Natural killer cell treated with Interleukin-12 subunit alpha and Interleukin-12 subunit beta and Interleukin-15 and Interleukin-18, amount 100 ng/mL, for 72 hours (primary cell): Measurements from ENCODE around the gene BACH2. TPM values are rescaled to one million over a fixed set of nuclear protein-coding genes. Genes with fewer than 3 reads are reported as not detected.
"Not testable (repeated sequence)": the region's sequence is repeated elsewhere in the genome, so short reads cannot be mapped to it uniquely, and the experiment has no call there.

Experiments
- ATAC-seq, 2 donors: fragments of 150-1000 bp; cut with Tn5 transposase in 1 of 2; sonication (Bioruptor Pico), chemical (Tn5 transposase) in 1 of 2; 2 replicates each; pipeline ENCODE4 v1.10.0; 2021
- DNase-seq: peaks from one replicate; pipeline ENCODE4 v3.0.0; 2022; ENCODE audit warnings: low spot score
- H3K27ac Mint-ChIP-seq, 2 donors: 1 replicate in 1 of 2; 2 replicates in 1 of 2; pipeline ENCODE4 v1.8.0; 2022; ENCODE audit warnings: mixed read lengths in 2 of 2, mild to moderate bottlenecking in 1 of 2, moderate library complexity in 1 of 2
- H3K27me3 Mint-ChIP-seq, 2 donors: 1 replicate in 1 of 2; 2 replicates in 1 of 2; pipeline ENCODE4 v1.8.0; 2022; ENCODE audit warnings: mixed read lengths in 2 of 2
- H3K36me3 Mint-ChIP-seq: one replicate; pipeline ENCODE4 v1.8.0; 2022; ENCODE audit warnings: mixed read lengths
- H3K4me1 Mint-ChIP-seq, 2 donors: 1 replicate in 1 of 2; 2 replicates in 1 of 2; pipeline ENCODE4 v1.8.0; 2022; ENCODE audit warnings: low read depth in 2 of 2, mixed read lengths in 2 of 2, mild to moderate bottlenecking in 1 of 2
- H3K4me3 Mint-ChIP-seq: one replicate; pipeline ENCODE4 v1.8.0; 2022; ENCODE audit warnings: mixed read lengths
- H3K9me3 Mint-ChIP-seq: 2 replicates; pipeline ENCODE4 v1.8.0; 2022; ENCODE audit warnings: mixed read lengths
- total RNA-seq, 2 donors: library from RNA; stranded (reverse); gene quantifications; one replicate each; pipeline ENCODE4 v1.2.3, GENCODE V29; 2022

Gene BACH2
- total RNA-seq, 2 donors from 2014 or later = 3.1 to 5.8 TPM

DNA sequence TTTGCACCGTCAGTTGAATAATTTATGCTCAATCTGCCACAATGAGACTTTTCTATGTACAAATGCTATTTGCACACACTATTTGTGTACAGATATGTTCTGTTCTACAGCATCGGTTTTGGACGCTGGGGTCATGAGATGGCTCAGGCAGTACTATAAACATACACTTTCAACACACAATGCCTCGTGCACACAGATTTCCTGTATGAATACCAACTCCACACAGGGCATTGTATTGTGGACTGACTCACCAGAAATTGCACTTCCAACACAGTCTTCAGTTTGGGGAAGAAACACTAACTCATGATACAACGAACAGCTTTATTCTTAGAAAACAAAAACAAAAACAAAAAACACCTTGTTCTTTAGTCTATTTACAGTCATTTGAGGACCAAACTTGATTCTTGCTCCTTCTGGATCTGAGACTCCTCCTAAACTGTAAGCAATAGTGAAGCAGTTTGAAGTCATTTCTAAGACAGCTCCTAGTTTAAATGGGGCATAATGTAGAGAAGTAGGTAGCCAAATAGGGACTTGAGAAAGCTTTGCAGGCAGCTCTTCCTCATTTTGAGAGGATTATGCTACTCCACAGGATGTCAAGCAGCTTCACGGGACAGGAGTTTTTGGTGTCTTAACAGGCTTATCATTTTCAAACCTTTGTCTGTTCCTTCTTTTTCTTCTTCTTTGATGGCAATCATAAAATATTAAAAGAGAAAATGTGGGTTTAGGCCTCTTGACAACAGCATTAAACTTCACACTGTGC is 368.7 kb downstream of the BACH2 start:
- no peaks in the 10 kb centered on the region for H3K9me3 Mint-ChIP-seq
- no peaks in the 10 kb centered on the region for H3K27me3 Mint-ChIP-seq
- H3K36me3 Mint-ChIP-seq = no peaks in the 10 kb centered on the region
- ATAC-seq = no peak
- peaks cover 9 to 21% of the 10 kb centered on the region in 2 donors for H3K4me1 Mint-ChIP-seq
- no peak overlapping the region for H3K27ac Mint-ChIP-seq
- H3K4me3 Mint-ChIP-seq = no peak overlapping the region
- DNase-seq = no peak

DNA sequence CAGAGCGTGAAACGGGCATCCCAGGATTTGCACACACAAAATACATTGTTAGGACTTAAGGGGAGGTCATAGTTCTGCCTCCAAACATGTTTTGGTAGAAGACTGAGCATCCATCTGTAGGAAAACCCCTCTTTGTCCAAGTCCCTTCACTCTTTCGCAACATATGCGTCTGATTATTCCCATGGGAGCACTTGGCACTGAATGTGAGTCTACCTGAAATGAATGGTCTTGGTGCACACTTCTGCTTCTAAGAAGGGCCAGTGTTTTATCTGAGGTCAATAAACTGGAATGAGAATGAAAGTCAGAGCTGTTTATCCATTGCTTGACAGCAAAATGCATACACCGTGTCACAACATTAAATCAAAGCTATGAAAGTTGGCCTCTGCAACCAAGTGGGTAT is 369.4 kb downstream of the BACH2 start:
- no peak for ATAC-seq
- H3K27me3 Mint-ChIP-seq = no peaks in the 10 kb centered on the region

DNA sequence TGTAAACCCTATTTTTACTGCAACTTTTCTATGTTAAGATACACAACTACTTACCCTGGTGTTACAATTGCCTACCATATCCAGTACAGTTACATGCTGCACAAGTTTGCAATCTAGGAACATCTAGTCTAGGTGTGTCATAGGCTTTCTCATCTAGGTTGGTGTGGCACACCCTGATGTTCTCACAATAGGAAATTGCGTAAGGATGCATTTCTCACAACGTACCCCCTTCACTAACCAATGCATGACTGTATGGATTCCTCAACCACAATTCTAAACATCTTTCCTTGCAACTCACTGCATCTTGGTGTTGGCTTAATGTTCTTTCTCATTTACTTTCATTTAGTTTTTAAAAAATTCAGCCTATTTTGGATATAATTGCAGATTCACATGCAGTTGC is 370.8 kb downstream of the BACH2 start:
- peak; percentile 46 to 68 for ATAC-seq
- H3K9me3 Mint-ChIP-seq = no peaks in the 10 kb centered on the region
- no peaks in the 10 kb centered on the region for H3K27me3 Mint-ChIP-seq
- peaks cover 9 to 21% of the 10 kb centered on the region in 2 donors for H3K4me1 Mint-ChIP-seq
- no peak for DNase-seq
- H3K4me3 Mint-ChIP-seq = no peak overlapping the region
- H3K27ac Mint-ChIP-seq = no peak overlapping the region
- H3K36me3 Mint-ChIP-seq = no peaks in the 10 kb centered on the region

More for the DNA sequence above, 369.4 kb downstream of the BACH2 start:
- Mint-ChIP-seq H3K4me3 (no peak overlapping the region), H3K4me1 (peaks cover 9 to 21% of the 10 kb centered on the region in 2 donors), H3K9me3 (no peaks in the 10 kb centered on the region), H3K27ac (no peak overlapping the region), H3K36me3 (no peaks in the 10 kb centered on the region)
- no peak for DNase-seq

DNA sequence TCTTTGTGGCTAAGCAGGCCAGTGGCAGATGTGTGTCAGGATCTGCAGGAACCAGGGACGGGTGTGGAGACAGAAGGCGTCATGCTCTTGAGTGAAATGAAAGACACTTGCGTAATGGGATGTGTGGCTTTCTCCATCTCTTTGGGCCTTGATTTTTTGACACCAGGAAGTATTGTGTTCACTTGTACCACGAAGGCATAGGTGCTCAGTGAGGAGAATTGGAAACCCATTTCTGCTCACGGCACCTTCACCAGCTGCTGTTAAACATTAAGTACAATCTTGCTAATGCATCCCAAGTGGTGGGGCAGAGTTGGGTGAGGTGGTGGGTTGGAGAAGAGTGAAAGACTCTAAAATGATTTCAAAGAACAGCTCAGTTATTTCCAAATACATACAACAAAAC is 372.4 kb downstream of the BACH2 start:
- H3K9me3 Mint-ChIP-seq = no peaks in the 10 kb centered on the region
- ATAC-seq (no peak), DNase-seq (no peak)
- H3K36me3 Mint-ChIP-seq = no peaks in the 10 kb centered on the region
- H3K4me3 Mint-ChIP-seq = no peak overlapping the region
- no peaks in the 10 kb centered on the region for H3K27me3 Mint-ChIP-seq
- no peak overlapping the region for H3K27ac Mint-ChIP-seq
- peaks cover 9 to 14% of the 10 kb centered on the region in 2 donors for H3K4me1 Mint-ChIP-seq

DNA sequence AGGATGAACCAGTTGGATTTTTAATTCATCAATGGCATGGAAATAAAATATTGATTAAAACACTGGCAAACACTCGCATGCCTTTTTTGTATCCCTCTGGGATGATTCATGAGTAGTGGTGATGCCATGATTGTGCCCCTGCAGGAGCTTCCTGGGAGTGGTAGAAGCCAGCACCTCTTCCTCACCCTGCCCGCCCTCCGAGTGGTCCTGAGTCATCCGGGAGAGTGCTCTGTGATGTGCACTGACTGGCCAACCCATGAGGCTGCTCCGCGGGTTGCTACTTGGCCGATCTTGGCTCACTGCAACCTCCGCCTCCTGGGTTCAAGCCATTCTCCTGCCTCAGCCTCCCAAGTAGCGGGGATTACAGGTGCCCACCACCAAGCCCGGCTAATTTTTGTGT is 375.0 kb downstream of the BACH2 start:
- Mint-ChIP-seq H3K4me1 (peaks cover 6 to 13% of the 10 kb centered on the region in 2 donors), H3K9me3 (peaks cover 4% of the 10 kb centered on the region), H3K36me3 (peaks cover 4% of the 10 kb centered on the region), H3K27me3 (no peaks in the 10 kb centered on the region), H3K27ac (no peak overlapping the region), H3K4me3 (no peak overlapping the region)
- DNase-seq = no peak
- ATAC-seq = no peak

DNA sequence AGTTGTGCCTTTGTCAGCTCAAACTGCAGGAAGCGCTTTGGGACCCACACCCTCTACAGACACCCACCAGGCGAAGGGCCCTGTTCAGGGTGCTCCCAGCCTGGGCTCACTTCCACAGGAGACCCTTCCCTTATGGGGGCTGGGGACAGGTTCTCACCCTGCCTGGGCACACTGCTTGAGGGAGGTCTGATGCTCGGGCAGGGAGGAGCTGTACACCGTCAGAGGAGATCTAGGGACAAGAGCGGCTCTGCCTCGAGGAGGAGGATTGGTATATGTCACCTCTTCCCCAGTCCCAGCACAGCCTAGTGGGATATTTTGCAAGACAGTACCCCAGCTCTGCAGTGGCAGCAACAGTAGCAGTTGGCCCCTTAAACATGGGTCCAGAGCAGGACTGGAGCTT is 375.4 kb downstream of the BACH2 start:
- peaks cover 9% of the 10 kb centered on the region for H3K36me3 Mint-ChIP-seq
- peaks cover 8% of the 10 kb centered on the region for H3K9me3 Mint-ChIP-seq
- no peak overlapping the region for H3K27ac Mint-ChIP-seq
- H3K27me3 Mint-ChIP-seq = no peaks in the 10 kb centered on the region
- ATAC-seq (no peak), DNase-seq (no peak)
- no peak overlapping the region for H3K4me3 Mint-ChIP-seq
- peaks cover 4 to 13% of the 10 kb centered on the region in 2 donors for H3K4me1 Mint-ChIP-seq

DNA sequence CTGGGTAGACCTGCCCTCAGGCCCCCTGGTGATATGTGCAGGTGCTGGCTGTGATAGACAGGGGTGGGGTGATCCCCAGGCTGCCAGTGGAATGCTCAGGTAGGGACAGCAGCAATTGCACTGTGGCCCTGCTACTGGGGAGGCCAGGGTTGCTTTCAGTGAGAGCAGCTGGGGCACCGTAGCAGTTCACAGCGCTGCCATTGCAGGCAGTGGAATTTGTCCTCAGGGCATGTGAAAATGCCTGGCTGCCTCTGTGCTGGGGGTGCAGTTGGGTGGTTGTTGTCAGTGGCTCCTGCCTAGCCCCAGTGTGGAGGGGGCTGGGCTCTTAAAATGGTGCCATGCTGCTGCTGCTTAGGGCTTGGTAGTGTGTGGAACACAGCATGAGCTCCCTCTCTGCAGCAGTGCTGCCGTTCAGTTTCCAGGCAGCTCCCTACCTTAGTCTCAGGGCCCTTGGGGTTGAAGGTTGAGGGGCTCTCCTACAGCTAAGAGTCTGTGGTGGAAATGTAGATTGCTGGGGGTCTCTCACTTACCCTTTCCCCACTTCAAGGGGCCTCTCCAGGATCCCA is 378.8 kb downstream of the BACH2 start:
- H3K27me3 Mint-ChIP-seq = peaks cover 0 to 2% of the 10 kb centered on the region in 2 donors
- H3K27ac Mint-ChIP-seq = no peak overlapping the region
- DNase-seq = no peak
- no peaks in the 10 kb centered on the region for H3K4me1 Mint-ChIP-seq
- no peak overlapping the region for H3K4me3 Mint-ChIP-seq
- peaks cover 13% of the 10 kb centered on the region for H3K9me3 Mint-ChIP-seq
- peak in 1 of 2 donors; percentile 6 for ATAC-seq
- H3K36me3 Mint-ChIP-seq = peaks cover 12% of the 10 kb centered on the region

DNA sequence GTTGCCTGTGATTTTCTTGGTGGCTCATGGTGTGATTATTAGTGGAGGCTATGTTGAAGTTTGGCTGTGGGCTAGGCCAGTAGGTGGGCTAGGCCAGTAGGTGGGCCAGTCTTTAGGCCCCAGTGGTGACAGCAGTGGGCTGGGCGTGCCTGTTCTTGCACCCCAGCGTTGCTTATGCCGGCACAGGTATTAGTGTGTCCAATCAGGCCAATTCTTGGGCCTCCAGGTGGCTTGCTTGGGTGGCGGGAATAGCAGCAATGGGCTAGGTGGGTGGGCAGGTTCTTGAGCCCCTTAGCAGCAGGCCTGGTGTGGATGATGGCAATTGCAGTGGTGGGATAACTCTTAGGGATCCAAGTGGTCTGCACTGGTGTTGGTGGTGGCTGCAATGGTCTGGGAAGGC is 379.4 kb downstream of the BACH2 start:
- Mint-ChIP-seq H3K36me3 (peaks cover 12% of the 10 kb centered on the region), H3K4me3 (no peak overlapping the region), H3K27ac (no peak overlapping the region), H3K27me3 (peaks cover 0 to 2% of the 10 kb centered on the region in 2 donors), H3K4me1 (no peaks in the 10 kb centered on the region), H3K9me3 (peaks cover 13% of the 10 kb centered on the region)
- ATAC-seq = peak in 1 of 2 donors; percentile 27
- no peak for DNase-seq

DNA sequence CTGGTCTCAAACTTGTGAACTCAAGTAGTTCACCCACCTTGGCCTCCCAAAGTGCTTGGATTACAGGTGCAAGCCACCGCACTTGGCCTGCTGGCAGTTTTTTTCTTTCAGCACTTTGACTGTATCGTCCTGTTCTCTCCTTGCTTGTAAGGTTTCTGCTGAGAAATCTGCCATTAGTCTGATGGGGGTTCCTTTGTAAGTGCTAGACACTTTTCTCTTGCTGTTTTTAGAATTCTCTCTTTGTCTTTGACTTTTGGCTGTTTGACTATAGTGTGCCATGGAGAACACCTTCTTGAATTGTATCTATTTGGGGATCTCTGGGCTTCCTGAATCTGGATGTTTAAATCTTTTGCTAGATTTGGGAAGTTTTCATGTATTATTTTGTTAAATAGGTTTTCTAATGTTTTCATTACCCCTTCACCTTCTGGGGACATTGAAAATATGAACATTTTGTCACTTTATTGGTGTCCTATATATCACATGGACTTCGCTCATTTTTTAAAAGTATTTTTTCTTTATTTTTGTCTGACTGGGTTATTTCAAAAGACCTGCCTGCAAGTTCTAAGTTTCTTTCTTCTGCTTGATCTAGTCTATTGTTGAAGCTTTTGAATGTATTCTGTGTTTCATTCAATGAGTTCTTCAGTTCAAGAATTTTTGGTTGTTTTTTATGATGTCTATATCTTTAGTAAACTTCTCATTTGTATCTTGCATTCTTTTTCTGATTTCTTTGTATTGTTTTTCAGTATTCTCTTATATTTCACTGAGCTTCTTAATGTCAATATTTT is 380.3 kb downstream of the BACH2 start:
- Mint-ChIP-seq H3K4me1 (no peaks in the 10 kb centered on the region), H3K9me3 (peaks cover 13% of the 10 kb centered on the region), H3K27ac (no peak overlapping the region), H3K4me3 (no peak overlapping the region), H3K36me3 (peaks cover 12% of the 10 kb centered on the region), H3K27me3 (peaks cover 0 to 2% of the 10 kb centered on the region in 2 donors)
- no peak for DNase-seq
- no peak for ATAC-seq

DNA sequence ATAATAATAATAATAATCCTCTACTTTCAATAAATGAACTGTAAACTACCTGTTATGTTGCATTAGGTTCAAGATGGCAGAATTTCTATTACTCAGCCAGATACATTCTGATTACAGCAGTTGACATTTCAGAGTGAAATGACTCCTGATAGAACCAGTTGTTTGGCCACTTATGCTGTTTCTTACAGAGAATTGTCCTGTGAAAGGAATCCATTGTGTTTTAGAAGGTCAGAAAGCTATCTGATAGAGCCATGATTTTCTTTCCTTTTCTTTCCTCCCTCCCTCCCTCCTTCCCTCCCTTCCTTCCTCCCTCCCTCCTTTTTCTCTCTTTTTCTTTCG is 385.8 kb downstream of the BACH2 start:
- DNase-seq = no peak
- Mint-ChIP-seq H3K27me3 (peaks cover 0 to 9% of the 10 kb centered on the region in 2 donors), H3K9me3 (peaks cover 3% of the 10 kb centered on the region), H3K27ac (no peak overlapping the region), H3K4me1 (no peaks in the 10 kb centered on the region), H3K36me3 (no peaks in the 10 kb centered on the region), H3K4me3 (no peak overlapping the region)
- no peak for ATAC-seq

DNA sequence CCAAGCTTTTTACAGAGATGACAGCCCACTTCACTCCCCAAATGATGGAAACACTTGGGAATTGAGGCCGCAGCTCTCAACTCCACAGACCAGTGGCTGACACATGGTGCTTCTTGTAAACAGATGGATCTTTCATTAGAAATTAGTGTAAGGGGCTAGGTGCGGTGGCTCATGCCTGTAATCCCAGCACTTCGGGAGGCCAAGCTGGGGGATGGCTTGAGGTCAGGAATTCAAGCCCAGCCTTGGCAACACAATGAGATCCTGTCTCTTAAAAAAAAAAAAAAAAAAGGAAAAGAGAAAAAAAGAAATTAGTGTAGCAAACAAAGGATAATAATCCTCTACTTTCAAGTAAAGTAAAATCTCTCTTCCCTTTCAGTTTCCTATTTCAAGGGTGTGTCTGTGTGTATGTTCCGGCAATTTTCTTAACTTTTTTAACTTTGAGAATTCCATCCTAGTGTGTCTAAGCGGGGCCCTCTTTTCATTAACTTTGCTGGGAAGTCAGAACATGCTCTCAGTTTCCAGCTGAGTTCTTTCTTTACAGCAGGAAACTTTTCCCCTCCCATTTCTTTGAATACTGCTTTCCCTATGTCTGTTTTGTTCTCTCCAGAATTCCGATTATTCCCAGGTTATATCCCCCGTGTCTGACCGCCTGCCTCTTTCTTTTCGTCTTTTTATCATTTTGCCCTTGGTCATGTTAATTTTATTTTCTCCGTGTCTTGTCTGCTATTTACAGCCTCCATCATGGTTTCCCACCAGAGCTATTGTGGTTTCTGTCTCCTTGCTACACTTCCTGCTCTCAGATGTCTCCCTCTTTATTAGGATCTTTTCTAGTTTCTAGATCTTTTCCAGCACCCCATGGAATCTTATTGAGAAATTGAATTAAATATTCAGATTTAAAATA is 386.4 kb downstream of the BACH2 start:
- ATAC-seq, H3K27ac Mint-ChIP-seq, H3K4me1 Mint-ChIP-seq: not testable (repeated sequence)

DNA sequence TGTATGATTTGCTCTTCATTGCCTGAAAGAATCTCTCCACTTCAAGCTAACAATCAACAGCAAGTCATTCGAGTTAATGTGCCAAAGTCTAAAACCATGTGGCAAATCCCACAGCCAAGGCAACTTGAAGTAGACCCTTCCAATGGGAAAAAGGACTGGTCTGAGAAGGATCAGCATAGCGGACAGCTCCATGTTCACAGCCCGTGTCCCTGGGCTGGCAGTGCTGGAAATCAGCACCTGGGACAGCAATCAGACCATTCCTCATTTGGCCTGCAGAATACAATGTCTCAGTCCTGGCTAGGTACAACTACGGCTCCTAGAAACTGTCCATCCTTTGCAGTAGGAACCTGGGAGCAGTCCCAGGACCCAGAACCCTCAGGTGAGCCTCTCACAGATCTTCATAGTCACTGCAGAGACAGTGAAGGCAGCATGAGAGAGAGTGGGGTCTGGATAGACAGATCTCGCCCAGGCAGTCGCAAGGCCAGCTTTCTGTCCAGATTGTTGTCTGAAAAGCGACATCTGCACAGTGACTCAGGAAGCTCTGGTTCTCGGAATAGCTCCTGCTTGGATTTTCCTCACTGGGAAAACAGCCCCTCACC is 401.3 kb downstream of the BACH2 start:
- DNase-seq (no peak), ATAC-seq (peak in 1 of 2 donors; percentile 9)
- no peaks in the 10 kb centered on the region for H3K36me3 Mint-ChIP-seq
- no peaks in the 10 kb centered on the region for H3K4me1 Mint-ChIP-seq
- no peak overlapping the region for H3K27ac Mint-ChIP-seq
- H3K27me3 Mint-ChIP-seq = peaks cover 41 to 70% of the 10 kb centered on the region in 2 donors
- H3K9me3 Mint-ChIP-seq = no peaks in the 10 kb centered on the region
- H3K4me3 Mint-ChIP-seq = no peak overlapping the region

More for the DNA sequence above, 386.4 kb downstream of the BACH2 start:
- H3K27me3 Mint-ChIP-seq, H3K4me3 Mint-ChIP-seq, H3K36me3 Mint-ChIP-seq, DNase-seq, H3K9me3 Mint-ChIP-seq: not testable (repeated sequence)

DNA sequence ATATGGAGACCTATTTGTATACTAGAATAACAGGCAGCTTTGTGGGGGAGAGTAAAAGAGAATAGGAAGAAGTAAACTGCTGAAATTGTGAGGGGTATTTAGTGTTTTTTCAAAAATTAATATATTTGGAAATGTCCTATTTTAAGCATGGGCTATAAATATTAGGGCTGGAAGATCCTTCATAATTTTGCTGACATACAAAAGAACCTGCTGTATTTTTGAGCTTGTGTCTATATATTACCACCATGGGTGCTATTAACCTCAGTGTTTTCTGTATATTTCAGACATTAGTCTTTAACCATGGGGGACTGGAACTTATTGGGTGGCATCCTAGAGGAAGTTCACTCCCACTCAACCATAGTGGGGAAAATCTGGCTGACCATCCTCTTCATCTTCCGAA is 402.5 kb downstream of the BACH2 start, which contains the start of gene GJA10:
GJA10 (plus strand) TSS at position 301 of the 400 bp plus-strand sequence; CDS start at position 301, 0 bp downstream.
- H3K4me3 Mint-ChIP-seq = no peak within 1 kb of the TSS
- no peak within 1 kb of the TSS for H3K27ac Mint-ChIP-seq
- no peak for DNase-seq
- no peaks in the 10 kb centered on the region for H3K4me1 Mint-ChIP-seq
- no peaks in the 10 kb centered on the region for H3K36me3 Mint-ChIP-seq
- H3K27me3 Mint-ChIP-seq = peaks cover 42 to 65% of the 10 kb centered on the region in 2 donors
- H3K9me3 Mint-ChIP-seq = no peaks in the 10 kb centered on the region
- ATAC-seq = no peak
